BJ (cell line): ENCODE results near the gene PGM1. TPM values are rescaled to one million over a fixed set of nuclear protein-coding genes. Genes with fewer than 3 reads are reported as not detected.

ENCODE experiments used
- CTCF ChIA-PET: fragments of 350-600 bp; formaldehyde crosslinking; extraction: SDS; loops from one replicate; lab custom pipeline; 2021; ENCODE audit warnings: antibody characterized with exemption, inconsistent platforms; lab: Yijun Ruan, JAX
- POLR2A ChIA-PET: fragments of 300-600 bp; sonication (Branson Sonifier 250); formaldehyde crosslinking; extraction: SDS; loops from one replicate; lab custom pipeline; 2021; ENCODE audit warnings: antibody characterized with exemption; lab: Charles Lee
- DNase-seq: peaks from one replicate; pipeline ENCODE4 v3.0.0-alpha.2; 2011; ENCODE audit warnings: low read depth
- H3K27me3 ChIP-seq: 2 replicates; pipeline ENCODE4 v1.6.0; 2011; ENCODE audit warnings: low read length; ENCODE audit not compliant: control insufficient read depth, insufficient read depth
- H3K36me3 ChIP-seq: 2 replicates; pipeline ENCODE4 v1.5.1; 2011; ENCODE audit warnings: low read length; ENCODE audit not compliant: control insufficient read depth, insufficient read depth
- H3K4me3 ChIP-seq: 2 replicates; pipeline ENCODE4 v1.5.1; 2011; ENCODE audit warnings: low read depth, mild to moderate bottlenecking, control low read depth, low read length
- CTCF ChIP-seq: IDR thresholded peaks from 2 replicates; pipeline ENCODE4 v1.5.1; 2011; ENCODE audit warnings: low read depth, mild to moderate bottlenecking, control low read depth, inconsistent platforms, low read length, moderate library complexity; ENCODE audit not compliant: insufficient read depth
- polyA plus RNA-seq: library from polyadenylated mRNA; depleted of rRNA; stranded (reverse); fragments of >200 nt; gene quantifications from 2 replicates; pipeline ENCODE4 v1.2.3, GENCODE V29; 2011

PGM1 gene
- polyA plus RNA-seq, 1 experiment = 29.6 TPM

GRCh38 chr1:63691701-63692425 is 98.7 kb downstream of the PGM1 start:
- peak; percentile 77 for TF ChIP-seq CTCF
- peak; percentile 76 for DNase-seq
- H3K4me3 ChIP-seq = no peak overlapping the region
- H3K27me3 ChIP-seq = peaks cover 5% of the 10 kb centered on the region
- ChIA-PET POLR2A (interaction anchor here (0.5 to 0.8 kb wide), 2 partner anchors 184 to 415 kb away, joined by 3 read pairs; no protein-coding TSS in a partner anchor), CTCF (interaction anchor here (0.6 to 2.8 kb wide), 35 partner anchors 9 to 558 kb away, joined by 3 to 32 read pairs (median 5); no protein-coding TSS in a partner anchor)
- no peaks in the 10 kb centered on the region for H3K36me3 ChIP-seq

DNA sequence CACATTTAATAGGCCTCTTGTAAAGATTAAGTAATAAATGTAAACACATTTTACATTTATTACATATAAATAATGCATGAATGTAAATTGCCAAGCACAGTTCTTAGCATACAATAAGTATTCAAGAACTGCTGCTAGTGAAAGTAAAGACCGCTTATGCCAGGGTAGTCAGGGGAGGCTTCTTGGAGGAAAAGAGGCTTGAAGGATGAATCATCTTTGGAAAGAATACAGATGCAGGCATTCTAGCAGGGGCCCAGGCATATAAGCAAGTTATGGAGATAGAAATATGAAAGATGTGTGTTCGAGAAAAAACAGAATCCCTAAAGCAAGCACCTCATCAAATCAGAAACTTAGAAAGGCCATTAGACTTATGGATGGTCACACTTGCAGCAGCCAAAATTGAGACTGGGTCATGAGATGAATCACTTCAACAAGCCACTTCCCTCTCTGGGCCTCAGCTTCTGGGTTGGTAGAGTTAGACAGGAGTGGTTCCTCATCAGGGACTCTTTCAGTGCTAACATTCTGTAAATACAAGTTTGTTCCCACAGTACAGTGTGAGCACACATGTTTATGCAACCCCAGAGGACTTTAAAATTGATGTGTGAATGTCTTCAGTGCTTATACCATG is 100.8 kb downstream of the PGM1 start:
- no peak overlapping the region for H3K4me3 ChIP-seq
- CTCF ChIA-PET = interaction anchor here (0.5 kb wide), 1 partner anchor 36 kb away, joined by 3 read pairs; no protein-coding TSS in a partner anchor

DNA sequence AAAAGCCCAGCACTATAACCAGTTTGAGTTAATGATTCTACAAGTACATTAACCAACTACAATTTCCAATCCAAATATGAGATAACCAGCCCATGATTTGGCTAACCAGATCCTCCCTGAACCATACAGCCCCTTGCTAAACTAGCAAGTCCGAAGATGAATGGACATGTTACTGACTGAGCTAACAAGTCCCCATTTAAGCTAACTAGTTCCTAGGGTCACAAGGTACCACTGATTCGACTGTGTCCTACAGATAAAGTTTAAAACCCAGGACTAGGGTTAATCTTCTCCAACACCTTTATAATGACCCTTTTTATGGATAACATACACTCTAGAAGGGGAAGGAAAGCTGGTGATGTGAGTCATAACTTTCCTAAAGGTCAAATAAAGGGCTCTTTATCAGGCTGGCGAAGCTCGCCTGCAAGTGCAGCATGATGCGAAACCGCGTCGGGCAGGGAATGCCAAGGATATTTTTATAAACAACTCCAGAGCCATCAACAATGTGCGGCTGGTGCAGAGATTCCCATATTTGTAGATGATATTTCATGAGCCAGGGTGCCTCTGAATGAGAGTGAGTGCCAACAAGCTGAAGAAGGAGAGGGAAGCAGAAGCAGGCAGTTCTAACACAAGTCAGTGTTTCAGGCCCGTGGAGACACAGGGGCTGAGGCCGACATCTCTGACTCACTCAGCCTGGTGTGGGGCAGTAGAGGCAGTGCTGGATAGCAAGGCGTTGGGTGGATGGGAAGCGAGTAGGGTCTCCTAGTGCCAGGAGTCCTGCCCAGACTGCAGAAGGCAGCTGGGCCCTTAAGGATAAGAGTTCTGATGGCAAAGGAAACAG is 105.0 kb downstream of the PGM1 start:
- no peak for DNase-seq
- ChIA-PET CTCF (interaction anchor here (0.8 to 1.1 kb wide), 3 partner anchors 12 to 439 kb away, joined by 3 read pairs; no protein-coding TSS in a partner anchor), POLR2A (no interaction called here)
- TF ChIP-seq CTCF = no peak
- Histone ChIP-seq H3K27me3 (peaks cover 5% of the 10 kb centered on the region), H3K36me3 (no peaks in the 10 kb centered on the region), H3K4me3 (no peak overlapping the region)

More for the DNA sequence above, 100.8 kb downstream of the PGM1 start:
- no peaks in the 10 kb centered on the region for H3K36me3 ChIP-seq
- H3K27me3 ChIP-seq = peaks cover 5% of the 10 kb centered on the region
- POLR2A ChIA-PET = no interaction called here
- TF ChIP-seq CTCF = no peak
- no peak for DNase-seq

DNA sequence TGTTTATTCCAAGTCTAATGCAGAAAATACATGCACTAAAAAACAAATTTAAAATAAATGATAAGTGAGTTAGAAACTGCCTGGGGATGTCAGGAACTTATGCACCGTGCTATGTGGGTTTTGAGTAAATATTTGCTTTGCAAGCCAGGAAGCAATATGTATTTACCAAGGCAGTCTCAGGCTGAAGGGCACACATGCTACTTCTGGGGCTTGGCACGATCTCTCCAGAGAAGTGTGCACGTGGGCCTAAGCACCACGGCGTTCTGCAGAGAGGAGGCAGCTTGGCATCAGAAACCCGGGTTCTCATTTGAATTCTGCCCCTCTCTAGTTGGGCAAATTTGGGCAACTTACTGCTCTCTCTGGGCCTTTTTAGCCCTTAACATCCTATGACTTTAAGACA is 108.0 kb downstream of the PGM1 start:
- ChIA-PET POLR2A (no interaction called here), CTCF (interaction anchor here (1.2 kb wide), 1 partner anchor 10 kb away, joined by 4 read pairs; no protein-coding TSS in a partner anchor)
- DNase-seq = no peak
- no peak for TF ChIP-seq CTCF
- Histone ChIP-seq H3K36me3 (no peaks in the 10 kb centered on the region), H3K27me3 (peaks cover 5% of the 10 kb centered on the region), H3K4me3 (no peak overlapping the region)
